Measurements from ENCODE around the gene ZNF692.

The ZNF692 gene

DNA sequence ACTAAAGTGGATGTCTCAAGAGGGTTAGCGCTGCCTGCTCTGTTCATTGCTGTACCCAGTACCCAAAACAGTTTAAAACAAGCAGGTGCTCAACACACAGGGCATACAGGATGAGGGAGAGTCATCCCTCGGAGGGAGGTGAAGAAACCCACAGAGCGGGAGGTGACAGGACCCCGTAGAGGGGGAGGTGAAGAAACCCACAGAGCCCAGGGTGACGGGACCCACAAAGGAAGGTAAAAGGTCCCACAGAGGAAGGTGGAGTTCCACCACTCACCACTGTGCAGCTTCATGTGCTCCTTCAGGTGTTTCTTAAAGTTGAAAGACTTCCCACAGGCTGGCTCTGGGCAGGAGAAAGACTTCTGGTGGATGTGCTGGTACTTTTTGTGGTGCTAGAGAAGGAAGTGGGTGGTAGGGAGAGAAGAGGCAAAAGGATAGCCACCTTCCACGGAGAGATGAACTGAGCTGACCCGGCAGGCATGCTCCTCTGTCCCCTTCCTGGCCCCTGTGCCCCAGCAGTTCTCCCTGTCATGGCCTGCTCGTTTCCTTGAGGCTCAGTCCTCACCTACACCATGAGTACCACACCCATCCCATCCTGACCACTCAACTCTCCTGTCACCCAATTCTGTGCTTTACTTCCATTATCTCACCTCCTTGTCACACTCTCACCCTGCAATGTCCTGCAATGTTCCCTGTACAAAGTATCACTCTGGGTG is 5.1 kb downstream of the ZNF692 start:
- H3K79me2 ChIP-seq (ENCODE audit: insufficient read depth, low read length), result peaks cover 9% of the 10 kb centered on the region; the same call in 1 of the 2 replicates
- H3K9me3 ChIP-seq (ENCODE audit: insufficient read depth, low read length), result no peaks in the 10 kb centered on the region
- no peak overlapping the region for H3K9ac ChIP-seq (ENCODE audit: low read length)
- no peaks in the 10 kb centered on the region for H3K27me3 ChIP-seq (ENCODE audit: low read length)
- H2AFZ ChIP-seq (ENCODE audit: low read depth, low read length, severe bottlenecking), result no peak overlapping the region
- no peak overlapping the region for H3K27ac ChIP-seq (ENCODE audit: low read depth, low read length)
- no peaks in the 10 kb centered on the region for H4K20me1 ChIP-seq (ENCODE audit: low read depth, low read length)
- no peaks in the 10 kb centered on the region for H3K9me2 ChIP-seq (replicated peaks; ENCODE audit: insufficient read depth, low read length)
- no peak overlapping the region for H3K4me2 ChIP-seq (ENCODE audit: low read depth, low read length, poor library complexity, severe bottlenecking)
- no peaks in the 10 kb centered on the region for H3K36me3 ChIP-seq (ENCODE audit: low read length)
- H3K4me3 ChIP-seq (ENCODE audit: insufficient read depth, low read length, poor library complexity, severe bottlenecking), result no peak overlapping the region
- TF ChIP-seq, protein P1, sequence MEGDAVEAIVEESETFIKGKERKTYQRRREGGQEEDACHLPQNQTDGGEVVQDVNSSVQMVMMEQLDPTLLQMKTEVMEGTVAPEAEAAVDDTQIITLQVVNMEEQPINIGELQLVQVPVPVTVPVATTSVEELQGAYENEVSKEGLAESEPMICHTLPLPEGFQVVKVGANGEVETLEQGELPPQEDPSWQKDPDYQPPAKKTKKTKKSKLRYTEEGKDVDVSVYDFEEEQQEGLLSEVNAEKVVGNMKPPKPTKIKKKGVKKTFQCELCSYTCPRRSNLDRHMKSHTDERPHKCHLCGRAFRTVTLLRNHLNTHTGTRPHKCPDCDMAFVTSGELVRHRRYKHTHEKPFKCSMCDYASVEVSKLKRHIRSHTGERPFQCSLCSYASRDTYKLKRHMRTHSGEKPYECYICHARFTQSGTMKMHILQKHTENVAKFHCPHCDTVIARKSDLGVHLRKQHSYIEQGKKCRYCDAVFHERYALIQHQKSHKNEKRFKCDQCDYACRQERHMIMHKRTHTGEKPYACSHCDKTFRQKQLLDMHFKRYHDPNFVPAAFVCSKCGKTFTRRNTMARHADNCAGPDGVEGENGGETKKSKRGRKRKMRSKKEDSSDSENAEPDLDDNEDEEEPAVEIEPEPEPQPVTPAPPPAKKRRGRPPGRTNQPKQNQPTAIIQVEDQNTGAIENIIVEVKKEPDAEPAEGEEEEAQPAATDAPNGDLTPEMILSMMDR (IDR thresholded peaks at IDR 0.05; ENCODE audit: insufficient read depth, low read length, poor library complexity, severe bottlenecking), result no peak
- TF ChIP-seq EZH2phosphoT487 (conservative IDR thresholded peaks at IDR 0.05; ENCODE audit: low read length), result no peak
- H3F3A ChIP-seq (ENCODE audit: insufficient read depth), result no peaks in the 10 kb centered on the region

DNA sequence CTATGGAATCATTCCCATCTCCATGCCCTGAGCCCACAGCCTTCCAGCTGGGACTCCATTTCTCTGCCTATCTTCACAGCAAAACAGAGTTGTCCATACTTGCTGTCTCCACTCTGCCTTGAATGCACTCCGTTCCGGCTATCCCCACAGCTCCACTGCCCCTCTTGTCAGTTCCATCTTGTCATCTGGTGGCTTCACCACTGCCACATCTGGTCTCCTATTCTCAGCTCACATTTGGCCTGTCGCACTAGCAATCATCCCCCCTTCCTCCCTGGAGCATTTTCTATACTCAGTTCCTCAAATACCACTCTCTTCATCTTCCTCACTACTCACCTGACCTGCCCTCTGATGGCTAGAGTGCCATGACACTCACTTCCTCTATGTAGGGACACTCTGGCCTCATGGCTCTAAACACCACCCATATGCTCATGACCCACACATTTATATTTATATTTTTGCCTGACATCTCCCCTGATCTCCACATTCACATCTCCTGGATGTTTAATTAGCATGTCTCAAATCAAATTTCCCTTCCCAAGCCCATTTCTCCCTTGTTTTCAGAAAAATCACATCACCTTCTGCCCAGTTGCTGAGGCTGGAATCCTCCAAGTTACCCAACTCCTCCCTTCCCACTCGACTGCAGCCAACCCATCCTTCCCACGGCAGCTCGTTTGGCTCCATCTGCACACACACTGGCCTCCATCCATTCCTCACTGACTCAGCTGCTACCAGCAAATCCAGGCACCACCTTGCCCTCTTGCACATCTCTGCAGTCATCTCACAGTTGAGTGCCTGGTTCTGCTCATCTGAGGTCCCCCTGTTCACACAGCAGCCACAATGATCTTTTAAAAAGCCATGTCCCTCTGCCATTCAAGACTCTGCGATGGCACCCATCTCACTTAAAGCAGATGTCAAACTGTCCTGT is 6.1 kb downstream of the ZNF692 start:
- Histone ChIP-seq H3K9me2 (replicated peaks; ENCODE audit: insufficient read depth, low read length) (no peaks in the 10 kb centered on the region), H3K27me3 (ENCODE audit: low read length) (no peaks in the 10 kb centered on the region), H3K79me2 (ENCODE audit: insufficient read depth, low read length) (0 out of 2 replicates have a peak, but pooled peaks cover 2% of the 10 kb centered on the region), H3K4me2 (ENCODE audit: low read depth, low read length, poor library complexity, severe bottlenecking) (no peak overlapping the region), H3K9me3 (ENCODE audit: insufficient read depth, low read length) (no peaks in the 10 kb centered on the region), H3K9ac (ENCODE audit: low read length) (no peak overlapping the region), H2AFZ (ENCODE audit: low read depth, low read length, severe bottlenecking) (no peak overlapping the region), H3K36me3 (ENCODE audit: low read length) (no peaks in the 10 kb centered on the region), H4K20me1 (ENCODE audit: low read depth, low read length) (no peaks in the 10 kb centered on the region), H3F3A (ENCODE audit: insufficient read depth) (no peaks in the 10 kb centered on the region), H3K27ac (ENCODE audit: low read depth, low read length) (no peak overlapping the region), H3K4me3 (ENCODE audit: insufficient read depth, low read length, poor library complexity, severe bottlenecking) (no peak overlapping the region)
- no peak for TF ChIP-seq EZH2phosphoT487 (conservative IDR thresholded peaks at IDR 0.05; ENCODE audit: low read length)
- TF ChIP-seq, protein P1 (IDR thresholded peaks at IDR 0.05; ENCODE audit: insufficient read depth, low read length, poor library complexity, severe bottlenecking), result no peak

DNA sequence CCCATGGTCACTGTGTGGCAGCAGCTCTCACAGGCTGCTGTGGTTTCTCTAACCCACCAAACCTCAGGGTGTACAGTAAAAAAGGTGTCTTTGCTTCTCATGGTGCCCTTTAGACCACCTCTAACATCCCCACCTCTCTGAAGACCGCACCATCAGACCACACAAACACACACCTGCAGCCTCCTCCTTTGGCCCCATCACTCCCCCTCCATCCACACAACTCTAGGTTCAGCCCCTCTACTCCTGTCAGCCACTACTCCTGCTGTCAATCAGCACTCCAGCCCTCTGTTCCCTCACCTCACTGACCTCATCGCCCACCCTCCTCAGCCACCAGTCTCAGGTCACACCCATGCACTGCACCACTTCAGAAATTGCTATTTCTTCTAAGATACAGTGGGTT is 7.5 kb downstream of the ZNF692 start:
- no peak overlapping the region for H2AFZ ChIP-seq (ENCODE audit: low read depth, low read length, severe bottlenecking)
- no peak overlapping the region for H3K4me2 ChIP-seq (ENCODE audit: low read depth, low read length, poor library complexity, severe bottlenecking)
- H3K27ac ChIP-seq (ENCODE audit: low read depth, low read length), result no peak overlapping the region
- no peaks in the 10 kb centered on the region for H3K79me2 ChIP-seq (ENCODE audit: insufficient read depth, low read length)
- H3F3A ChIP-seq (ENCODE audit: insufficient read depth), result no peaks in the 10 kb centered on the region
- no peaks in the 10 kb centered on the region for H3K27me3 ChIP-seq (ENCODE audit: low read length)
- no peak overlapping the region for H3K9ac ChIP-seq (ENCODE audit: low read length)
- no peaks in the 10 kb centered on the region for H4K20me1 ChIP-seq (ENCODE audit: low read depth, low read length)
- no peaks in the 10 kb centered on the region for H3K36me3 ChIP-seq (ENCODE audit: low read length)
- H3K9me3 ChIP-seq (ENCODE audit: insufficient read depth, low read length), result no peaks in the 10 kb centered on the region
- TF ChIP-seq, protein P1 (IDR thresholded peaks at IDR 0.05; ENCODE audit: insufficient read depth, low read length, poor library complexity, severe bottlenecking), result no peak
- no peak overlapping the region for H3K4me3 ChIP-seq (ENCODE audit: insufficient read depth, low read length, poor library complexity, severe bottlenecking)
- H3K9me2 ChIP-seq (replicated peaks; ENCODE audit: insufficient read depth, low read length), result no peaks in the 10 kb centered on the region

All from SU-DHL-6 (cell line).